Pancreas (tissue), 10 donors: ENCODE results near the gene INTS12. TPM values are rescaled to one million over a fixed set of nuclear protein-coding genes. Genes with fewer than 3 reads are reported as not detected.
A peak's percentile ranks its signal among the peaks of the same experiment; 100 is the strongest.
"Not testable (repeated sequence)": the region's sequence is repeated elsewhere in the genome, so short reads cannot be mapped to it uniquely, and the experiment has no call there.

Experiments
- ATAC-seq, 4 donors: fragments of 200-7000 bp; cut with Tn5 transposase; one replicate each; pipeline versions ENCODE4 v1.8.0 to v1.9.1; 2020; ENCODE audit warnings: mild to moderate bottlenecking in 4 of 4, moderate library complexity in 4 of 4
- DNase-seq, 6 donors: peaks; one replicate each; pipeline ENCODE4 v3.0.0-alpha.2; 2020
- FAIRE-seq: peaks from 2 replicates; lab custom pipeline; 2012; peaks lifted over from hg19 to GRCh38; lab: Jason Lieb, UNC
- H3K27ac ChIP-seq, 4 donors: fragments of 200-600 bp; sonication (generic); 1 replicate in 3 of 4; 2 replicates in 1 of 4; pipeline versions ENCODE4 v1.5.0 to v1.8.0; 2020
- H3K27me3 ChIP-seq, 4 donors: fragments of 200-600 bp; one replicate each; pipeline ENCODE4 v1.8.0; 2021
- H3K36me3 ChIP-seq, 3 donors: fragments of 200-600 bp; sonication (generic) in 1 of 3; one replicate each; pipeline versions ENCODE4 v1.5.0 to v1.8.0; 2020 to 2021
- H3K4me1 ChIP-seq, 3 donors: fragments of 200-600 bp; one replicate each; pipeline ENCODE4 v1.8.0; 2021
- H3K4me3 ChIP-seq, 4 donors: fragments of 200-600 bp; sonication (generic) in 2 of 4; one replicate each; pipeline versions ENCODE4 v1.5.0 to v1.8.0; 2020 to 2021
- H3K9me3 ChIP-seq, 4 donors: fragments of 200-600 bp; one replicate each; pipeline ENCODE4 v1.8.0; 2021
- WGBS, 2 donors: extraction: QIAGEN DNeasy Blood & Tissue Kit; methylation state at CpG; one replicate each; pipeline ENCODE4 v1.1.7; 2013; 5-methylcytosine and 5-hydroxymethylcytosine counted together
- intact Hi-C, 3 donors: fragments of 100-400 bp; cut with DNase I; formaldehyde crosslinking; loops; one replicate each; pipeline versions ENCODE4 v1.11.1 to v1.14.2; 2022
- polyA plus RNA-seq, 2 donors: library from polyadenylated mRNA; stranded (reverse); fragments of 200-250 nt; gene quantifications; one replicate each; pipeline ENCODE4 v1.2.3, GENCODE V29; 2013
- total RNA-seq, 6 donors: library from RNA; stranded (reverse); fragmentation: NEBNext Ultra II Directional in 4 of 6; extraction: Animal tissue kit (Norgen Biotek cat#: 25700) in 4 of 6; gene quantifications; one replicate each; pipeline versions ENCODE4 v1.2.1 to v1.2.4, GENCODE V29; 2021 to 2023
- TF ChIP-seq, protein P1 (sequence below), 4 donors: fragments of 200-600 bp; sonication (generic) in 3 of 4; IDR thresholded peaks; one replicate each; pipeline versions ENCODE4 v1.5.0 to v1.8.0; 2021; ENCODE audit warnings: antibody characterized with exemption in 4 of 4
- donor health status: healthy with polysubstance abuse.
- donor health status: DM: no; HTN: no; CAD: no; lungs with moderate emphysema.
- donor health status: DM: no; HTN: no; CAD: no.
- donor health status: control.
- donor health status: control.
- donor health status: Bipolar disorder and iron deficiency.
- donor health status: DM: yes; HTN: yes; CAD: no.
- donor health status: DM: no; HTN: no; CAD: no.
- donor health status: DM: no; HTN: no; CAD: no.
- donor health status: DM: yes; HTN: yes; CAD: no.

Gene INTS12
- total and polyA plus RNA-seq, 8 donors = 5.3 to 12.8 (median 7.0) TPM

GRCh38 chr4:105710012-105710600 lies 1.6 kb upstream of the INTS12 start:
- no peak for DNase-seq

GRCh38 chr4:105709081-105709450 lies 577 bp upstream of the INTS12 start:
- Histone ChIP-seq H3K4me3 (peak overlapping the region; percentile 71 to 89 (median 80)), H3K27ac (peak overlapping the region; percentile 80 to 93 (median 88)), H3K27me3 (no peaks in the 10 kb centered on the region), H3K36me3 (no peaks in the 10 kb centered on the region), H3K4me1 (peaks cover 6 to 14% (median 11%) of the 10 kb centered on the region in 3 donors), H3K9me3 (no peaks in the 10 kb centered on the region)
- WGBS, 2 donors = 0 to 2% methylated on average over 10 to 11 of the region's 11 CpGs
- FAIRE-seq (no peak), ATAC-seq (peak; percentile 30 to 52 (median 45)), DNase-seq (peak in 1 of 6 donors; percentile 6)
- TF ChIP-seq, protein P1, sequence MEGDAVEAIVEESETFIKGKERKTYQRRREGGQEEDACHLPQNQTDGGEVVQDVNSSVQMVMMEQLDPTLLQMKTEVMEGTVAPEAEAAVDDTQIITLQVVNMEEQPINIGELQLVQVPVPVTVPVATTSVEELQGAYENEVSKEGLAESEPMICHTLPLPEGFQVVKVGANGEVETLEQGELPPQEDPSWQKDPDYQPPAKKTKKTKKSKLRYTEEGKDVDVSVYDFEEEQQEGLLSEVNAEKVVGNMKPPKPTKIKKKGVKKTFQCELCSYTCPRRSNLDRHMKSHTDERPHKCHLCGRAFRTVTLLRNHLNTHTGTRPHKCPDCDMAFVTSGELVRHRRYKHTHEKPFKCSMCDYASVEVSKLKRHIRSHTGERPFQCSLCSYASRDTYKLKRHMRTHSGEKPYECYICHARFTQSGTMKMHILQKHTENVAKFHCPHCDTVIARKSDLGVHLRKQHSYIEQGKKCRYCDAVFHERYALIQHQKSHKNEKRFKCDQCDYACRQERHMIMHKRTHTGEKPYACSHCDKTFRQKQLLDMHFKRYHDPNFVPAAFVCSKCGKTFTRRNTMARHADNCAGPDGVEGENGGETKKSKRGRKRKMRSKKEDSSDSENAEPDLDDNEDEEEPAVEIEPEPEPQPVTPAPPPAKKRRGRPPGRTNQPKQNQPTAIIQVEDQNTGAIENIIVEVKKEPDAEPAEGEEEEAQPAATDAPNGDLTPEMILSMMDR (IDR thresholded peaks at IDR 0.05) = no peak
- intact Hi-C loops = no loop called here

More at GRCh38 chr4:105710012-105710600, 1.6 kb upstream of the INTS12 start:
- no peaks in the 10 kb centered on the region for H3K27me3 ChIP-seq
- no peaks in the 10 kb centered on the region for H3K36me3 ChIP-seq
- TF ChIP-seq, protein P1 (IDR thresholded peaks at IDR 0.05) = no peak
- FAIRE-seq (no peak), ATAC-seq (no peak)
- intact Hi-C loops = loop anchor here in 1 of 3 donors (10.0 kb wide), 1 partner anchor 195 kb away; no protein-coding TSS in a partner anchor
- H3K4me3 ChIP-seq = no peak overlapping the region
- no peaks in the 10 kb centered on the region for H3K9me3 ChIP-seq
- WGBS, 2 donors = 53 to 68% methylated on average over 15 to 16 of the region's 16 CpGs
- H3K27ac ChIP-seq = no peak overlapping the region
- peaks cover 6 to 14% (median 14%) of the 10 kb centered on the region in 3 donors for H3K4me1 ChIP-seq

GRCh38 chr4:105707782-105708180 lies 708 bp downstream of the INTS12 start:
- DNase-seq (no peak), ATAC-seq (peak in 2 of 4 donors; percentile 7 to 13), FAIRE-seq (no peak)
- H3K36me3 ChIP-seq = no peaks in the 10 kb centered on the region
- H3K4me1 ChIP-seq = peaks cover 6 to 14% (median 11%) of the 10 kb centered on the region in 3 donors
- H3K9me3 ChIP-seq = no peaks in the 10 kb centered on the region
- H3K27me3 ChIP-seq = no peaks in the 10 kb centered on the region
- peak overlapping the region; percentile 71 to 89 (median 80) for H3K4me3 ChIP-seq
- peak overlapping the region in 3 of 4 donors; percentile 84 to 93 (median 92) for H3K27ac ChIP-seq
- intact Hi-C loops = no loop called here
- TF ChIP-seq, protein P1 (IDR thresholded peaks at IDR 0.05) = no peak
- 10 to 12% methylated on average over 7 of the region's 7 CpGs for WGBS, 2 donors

DNA sequence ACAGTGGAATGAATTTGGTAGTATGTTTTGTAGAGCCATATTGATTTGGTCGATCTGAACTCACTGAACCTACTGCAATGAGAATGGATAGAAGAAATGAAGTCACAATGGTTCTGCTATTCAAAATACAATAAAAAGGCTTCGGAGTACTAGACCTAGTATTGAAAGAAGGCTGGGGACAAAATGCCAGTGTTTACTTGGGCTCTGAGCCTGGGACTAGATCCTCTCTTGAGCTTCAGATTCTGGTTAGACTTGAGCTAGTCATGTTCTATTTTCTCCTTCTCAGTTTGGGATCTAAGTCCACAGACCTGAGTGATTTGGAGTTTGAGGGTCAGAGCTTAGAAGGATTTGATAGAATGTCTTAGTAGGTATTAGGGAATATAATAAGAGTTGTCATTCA lies 9.9 kb downstream of the INTS12 start:
- intact Hi-C loops = no loop called here
- Histone ChIP-seq H3K9me3 (no peaks in the 10 kb centered on the region), H3K4me1 (peaks cover 0 to 2% (median 0%) of the 10 kb centered on the region in 3 donors), H3K27ac (no peak overlapping the region), H3K4me3 (no peak overlapping the region), H3K36me3 (peaks cover 0 to 4% (median under 1%) of the 10 kb centered on the region in 3 donors), H3K27me3 (no peaks in the 10 kb centered on the region)
- 66 to 71% methylated on average over 2 of the region's 2 CpGs for WGBS, 2 donors
- ATAC-seq = peak in 1 of 4 donors; percentile 41
- TF ChIP-seq, protein P1 (IDR thresholded peaks at IDR 0.05) = no peak
- DNase-seq = no peak
- no peak for FAIRE-seq

GRCh38 chr4:105695832-105696231 lies 12.7 kb downstream of the INTS12 start:
- DNase-seq, H3K9me3 ChIP-seq, H3K4me1 ChIP-seq, intact Hi-C loops, H3K27ac ChIP-seq, H3K36me3 ChIP-seq, FAIRE-seq, H3K4me3 ChIP-seq, H3K27me3 ChIP-seq, ATAC-seq: not testable (repeated sequence)
- WGBS, 2 donors = 90 to 96% methylated on average over 8 of the region's 8 CpGs

- ATAC-seq, H3K9me3 ChIP-seq, intact Hi-C loops, H3K27ac ChIP-seq, H3K4me1 ChIP-seq, DNase-seq, FAIRE-seq, H3K27me3 ChIP-seq, H3K4me3 ChIP-seq, H3K36me3 ChIP-seq: not testable (repeated sequence)
- WGBS, 2 donors = 96 to 99% methylated on average over 5 of the region's 5 CpGs
These were observed 13.7 kb downstream of the INTS12 start for GRCh38 chr4:105694812-105695211.
